ENCODE measurements around the gene MBD4. TPM values are rescaled to one million over a fixed set of nuclear protein-coding genes. Genes with fewer than 3 reads are reported as not detected.

The MBD4 gene
- polyA plus RNA-seq, 1 donor (not counting 4 experiments of a cell fraction or from before 2014, with no cell fraction given) = 35.0 TPM

GRCh38 chr3:129449279-129450115 lies 9.7 kb upstream of the MBD4 start:
- TF ChIP-seq, protein P1, sequence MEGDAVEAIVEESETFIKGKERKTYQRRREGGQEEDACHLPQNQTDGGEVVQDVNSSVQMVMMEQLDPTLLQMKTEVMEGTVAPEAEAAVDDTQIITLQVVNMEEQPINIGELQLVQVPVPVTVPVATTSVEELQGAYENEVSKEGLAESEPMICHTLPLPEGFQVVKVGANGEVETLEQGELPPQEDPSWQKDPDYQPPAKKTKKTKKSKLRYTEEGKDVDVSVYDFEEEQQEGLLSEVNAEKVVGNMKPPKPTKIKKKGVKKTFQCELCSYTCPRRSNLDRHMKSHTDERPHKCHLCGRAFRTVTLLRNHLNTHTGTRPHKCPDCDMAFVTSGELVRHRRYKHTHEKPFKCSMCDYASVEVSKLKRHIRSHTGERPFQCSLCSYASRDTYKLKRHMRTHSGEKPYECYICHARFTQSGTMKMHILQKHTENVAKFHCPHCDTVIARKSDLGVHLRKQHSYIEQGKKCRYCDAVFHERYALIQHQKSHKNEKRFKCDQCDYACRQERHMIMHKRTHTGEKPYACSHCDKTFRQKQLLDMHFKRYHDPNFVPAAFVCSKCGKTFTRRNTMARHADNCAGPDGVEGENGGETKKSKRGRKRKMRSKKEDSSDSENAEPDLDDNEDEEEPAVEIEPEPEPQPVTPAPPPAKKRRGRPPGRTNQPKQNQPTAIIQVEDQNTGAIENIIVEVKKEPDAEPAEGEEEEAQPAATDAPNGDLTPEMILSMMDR (optimal IDR thresholded peaks at IDR 0.05 in 1 of 3, IDR thresholded peaks at IDR 0.05 in 1 of 3, conservative IDR thresholded peaks at IDR 0.05 in 1 of 3; ENCODE audit: extremely low read depth in 1 of 3, insufficient read depth in 2 of 3, low read length in 3 of 3) = no peak
- no peak for TF ChIP-seq EZH2 (IDR thresholded peaks at IDR 0.05; ENCODE audit: low read length)
- H3K4me1 ChIP-seq (ENCODE audit: control insufficient read depth, extremely low read depth, insufficient read depth, low read length) = peaks cover 8% of the 10 kb centered on the region
- dilution Hi-C loops (cut with MboI; ENCODE audit: extremely low pct_ligation_motif_present, low sequenced_read_pairs) = no loop called here
- no peaks in the 10 kb centered on the region for H3K9me1 ChIP-seq (ENCODE audit: control insufficient read depth, extremely low read depth, insufficient read depth, low read length)
- H3K9me3 ChIP-seq (ENCODE audit: control insufficient read depth, low read depth, low read length) = no peaks in the 10 kb centered on the region
- H3K9ac ChIP-seq (ENCODE audit: control insufficient read depth, extremely low read depth, insufficient read depth, low read length) = no peak overlapping the region
- H3K27me3 ChIP-seq (ENCODE audit: control insufficient read depth, extremely low read depth, insufficient read depth, low read length) = no peaks in the 10 kb centered on the region
- DNase-seq (ENCODE audit: low read depth, low spot score) (no peak), FAIRE-seq (no peak)
- H3K4me2 ChIP-seq (ENCODE audit: control insufficient read depth, extremely low read depth, insufficient read depth, low read depth, low read length) = no peak overlapping the region
- H3K79me2 ChIP-seq (ENCODE audit: control insufficient read depth, insufficient read depth, low read length) = no peaks in the 10 kb centered on the region
- H3K4me3 ChIP-seq (ENCODE audit: control insufficient read depth in 2 of 3, extremely low read depth in 1 of 3, insufficient read depth in 2 of 3, low read depth in 1 of 3, low read length in 3 of 3) = no peak overlapping the region
- H4K20me1 ChIP-seq (ENCODE audit: control insufficient read depth, extremely low read depth, insufficient read depth, low read length) = no peaks in the 10 kb centered on the region
- H3K27ac ChIP-seq (ENCODE audit: control insufficient read depth, insufficient read depth, low read length) = no peak overlapping the region
- H3K36me3 ChIP-seq (ENCODE audit: control insufficient read depth in 2 of 2, extremely low read depth in 1 of 2, insufficient read depth in 2 of 2, low read length in 2 of 2) = peaks cover 0 to 1% of the 10 kb centered on the region in 2 experiments
- no peak overlapping the region for H2AFZ ChIP-seq (ENCODE audit: control insufficient read depth, low read length)

DNA sequence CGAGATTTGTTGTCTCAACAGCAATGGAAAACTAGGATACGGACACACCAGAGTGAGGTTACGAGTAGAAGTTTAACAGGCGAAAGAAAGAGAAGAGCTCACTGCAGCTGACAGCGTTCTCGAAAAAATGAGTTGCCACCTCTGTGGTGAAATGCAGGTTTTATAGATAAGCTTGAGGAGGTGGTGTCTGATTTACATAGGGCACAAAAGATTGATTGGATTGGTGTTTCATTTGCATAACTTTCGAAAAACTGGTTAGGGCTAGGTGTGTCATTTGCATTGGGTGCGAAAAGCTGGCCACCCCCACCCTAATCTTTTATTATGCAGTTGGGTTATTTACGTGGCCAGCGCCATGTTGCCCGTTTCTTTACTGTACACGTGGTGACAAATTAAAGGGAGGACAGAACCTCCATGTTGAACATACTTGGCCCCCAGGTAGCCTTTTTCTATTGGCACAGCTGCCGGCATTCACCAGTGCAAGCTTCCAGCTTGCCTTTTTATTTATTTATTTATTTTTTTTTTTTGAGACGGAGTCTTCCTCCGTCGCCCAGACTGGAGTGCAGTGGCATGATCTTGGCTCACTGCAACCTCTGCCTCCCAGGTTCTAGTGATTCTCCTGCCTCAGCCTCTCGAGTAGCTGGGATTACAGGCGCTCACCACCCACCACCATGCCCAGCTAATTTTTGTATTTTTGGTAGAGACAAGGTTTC lies 8.6 kb upstream of the MBD4 start:
- Histone ChIP-seq H3K4me2 (ENCODE audit: control insufficient read depth, extremely low read depth, insufficient read depth, low read depth, low read length) (no peak overlapping the region), H3K4me3 (ENCODE audit: control insufficient read depth in 2 of 3, extremely low read depth in 1 of 3, insufficient read depth in 2 of 3, low read depth in 1 of 3, low read length in 3 of 3) (no peak overlapping the region), H3K27me3 (ENCODE audit: control insufficient read depth, extremely low read depth, insufficient read depth, low read length) (no peaks in the 10 kb centered on the region), H3K9me1 (ENCODE audit: control insufficient read depth, extremely low read depth, insufficient read depth, low read length) (no peaks in the 10 kb centered on the region), H3K36me3 (ENCODE audit: control insufficient read depth in 2 of 2, extremely low read depth in 1 of 2, insufficient read depth in 2 of 2, low read length in 2 of 2) (peaks cover 0 to 1% of the 10 kb centered on the region in 2 experiments), H2AFZ (ENCODE audit: control insufficient read depth, low read length) (no peak overlapping the region), H3K27ac (ENCODE audit: control insufficient read depth, insufficient read depth, low read length) (no peak overlapping the region), H3K9me3 (ENCODE audit: control insufficient read depth, low read depth, low read length) (no peaks in the 10 kb centered on the region), H4K20me1 (ENCODE audit: control insufficient read depth, extremely low read depth, insufficient read depth, low read length) (no peaks in the 10 kb centered on the region), H3K79me2 (ENCODE audit: control insufficient read depth, insufficient read depth, low read length) (no peaks in the 10 kb centered on the region), H3K9ac (ENCODE audit: control insufficient read depth, extremely low read depth, insufficient read depth, low read length) (no peak overlapping the region), H3K4me1 (ENCODE audit: control insufficient read depth, extremely low read depth, insufficient read depth, low read length) (peaks cover 8% of the 10 kb centered on the region)
- FAIRE-seq (no peak), DNase-seq (ENCODE audit: low read depth, low spot score) (no peak)
- dilution Hi-C loops (cut with MboI; ENCODE audit: extremely low pct_ligation_motif_present, low sequenced_read_pairs) = no loop called here
- TF ChIP-seq, protein P1 (optimal IDR thresholded peaks at IDR 0.05 in 1 of 3, IDR thresholded peaks at IDR 0.05 in 1 of 3, conservative IDR thresholded peaks at IDR 0.05 in 1 of 3; ENCODE audit: extremely low read depth in 1 of 3, insufficient read depth in 2 of 3, low read length in 3 of 3) = no peak
- TF ChIP-seq EZH2 (IDR thresholded peaks at IDR 0.05; ENCODE audit: low read length) = no peak
